GM21423 (cell line): ENCODE data around the gene ZNF646.

Experiments
- ATAC-seq: cut with Tn5 transposase; IDR thresholded peaks from one replicate; pipeline ENCODE4 v1.9.1; 2021; ENCODE audit warnings: mild to moderate bottlenecking, moderate library complexity; ENCODE audit not compliant: unreplicated experiment

ZNF646 gene

GRCh38 chr16:31108035-31108793 lies 34.0 kb downstream of the ZNF646 start, which contains the start of gene BCKDK:
TSS of gene BCKDK (plus strand) at chr16:31108386. CDS start at chr16:31109224, 838 bp downstream.
- ATAC-seq: peak; percentile 83

DNA sequence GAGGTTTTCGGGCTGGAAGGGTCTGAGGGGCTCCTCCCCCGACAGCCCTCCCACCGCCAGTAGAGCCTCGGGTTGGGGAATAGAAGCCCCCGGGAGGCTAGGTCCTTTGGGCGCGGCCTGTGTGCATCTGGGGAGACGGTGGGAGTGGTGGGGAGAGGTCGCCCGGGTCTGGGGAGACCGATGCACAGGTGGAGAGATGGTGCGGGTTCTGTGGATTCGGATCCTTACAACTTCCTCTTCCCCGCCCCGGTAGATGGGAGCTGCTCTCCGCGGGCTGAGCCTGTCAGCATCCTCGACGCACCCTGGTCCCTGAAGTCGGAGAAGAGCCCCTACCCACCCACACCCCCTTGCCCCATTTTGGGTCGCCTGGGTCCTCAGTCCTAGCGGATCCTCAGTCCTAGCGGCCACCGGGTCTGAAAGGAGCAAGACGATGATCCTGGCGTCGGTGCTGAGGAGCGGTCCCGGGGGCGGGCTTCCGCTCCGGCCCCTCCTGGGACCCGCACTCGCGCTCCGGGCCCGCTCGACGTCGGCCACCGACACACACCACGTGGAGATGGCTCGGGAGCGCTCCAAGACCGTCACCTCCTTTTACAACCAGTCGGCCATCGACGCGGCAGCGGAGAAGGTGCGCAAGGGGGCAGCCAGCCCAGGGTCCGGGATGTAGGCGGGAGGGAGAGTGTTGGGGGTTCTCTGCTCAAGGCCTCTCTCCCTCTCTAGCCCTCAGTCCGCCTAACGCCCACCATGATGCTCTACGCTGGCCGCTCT lies 34.8 kb downstream of the ZNF646 start:
- ATAC-seq: no peak

- ATAC-seq: no peak
These were observed 35.4 kb downstream of the ZNF646 start for GRCh38 chr16:31109622-31110021.

DNA sequence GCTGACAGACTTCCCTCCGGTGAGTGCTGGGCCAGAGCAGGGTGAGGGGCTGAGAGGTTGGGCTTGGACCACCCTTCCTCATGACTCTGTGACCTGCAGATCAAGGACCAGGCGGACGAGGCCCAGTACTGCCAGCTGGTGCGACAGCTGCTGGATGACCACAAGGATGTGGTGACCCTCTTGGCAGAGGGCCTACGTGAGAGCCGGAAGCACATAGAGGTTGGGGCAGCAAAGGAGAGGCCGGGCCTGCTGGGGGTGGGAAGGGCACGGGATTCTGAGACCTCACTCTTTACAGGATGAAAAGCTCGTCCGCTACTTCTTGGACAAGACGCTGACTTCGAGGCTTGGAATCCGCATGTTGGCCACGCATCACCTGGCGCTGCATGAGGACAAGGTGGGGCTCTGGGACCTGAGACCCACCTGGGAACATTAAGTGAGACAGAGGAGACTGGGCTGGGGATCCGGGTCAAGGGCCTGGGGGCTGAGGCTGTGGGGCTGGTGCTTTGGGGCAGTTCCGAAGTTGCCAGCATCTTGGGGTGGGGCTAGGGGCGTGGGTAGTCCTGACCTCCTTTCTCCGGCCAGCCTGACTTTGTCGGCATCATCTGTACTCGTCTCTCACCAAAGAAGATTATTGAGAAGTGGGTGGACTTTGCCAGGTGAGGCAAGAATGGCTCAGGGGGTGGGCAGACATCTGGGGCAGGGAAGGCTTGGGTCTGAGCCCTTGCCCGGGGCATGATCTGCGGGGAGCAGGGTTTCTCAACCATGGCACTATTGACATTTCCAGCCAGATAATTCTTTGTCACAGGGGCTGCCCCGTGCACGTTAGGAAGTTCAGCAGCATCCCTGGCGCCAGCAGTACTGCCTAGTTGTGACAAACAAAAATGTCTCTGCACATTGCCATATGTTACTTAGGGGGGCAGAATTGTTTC lies 36.1 kb downstream of the ZNF646 start:
- ATAC-seq: no peak

GRCh38 chr16:31111881-31112466 lies 37.8 kb downstream of the ZNF646 start:
- ATAC-seq: no peak

DNA sequence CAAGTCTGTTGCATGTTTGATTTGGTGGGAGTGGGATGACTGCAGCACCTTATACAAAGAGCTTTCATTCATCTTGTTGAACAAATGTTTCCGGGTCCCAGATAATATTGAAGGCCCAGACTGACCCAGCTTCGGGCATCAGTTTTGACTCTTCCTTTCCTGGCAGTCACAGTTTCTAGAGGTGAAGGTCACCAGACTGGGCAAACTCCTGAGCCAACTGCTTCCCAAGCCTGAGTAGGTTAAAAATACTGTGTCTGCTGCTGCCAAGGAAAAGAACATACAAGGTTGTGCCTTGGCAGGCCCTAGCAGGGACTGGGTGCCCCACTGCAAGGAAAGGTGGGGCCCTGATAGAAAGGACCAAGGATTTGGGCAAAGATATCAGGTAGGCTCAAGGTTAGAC lies 38.5 kb downstream of the ZNF646 start:
- no peak for ATAC-seq

DNA sequence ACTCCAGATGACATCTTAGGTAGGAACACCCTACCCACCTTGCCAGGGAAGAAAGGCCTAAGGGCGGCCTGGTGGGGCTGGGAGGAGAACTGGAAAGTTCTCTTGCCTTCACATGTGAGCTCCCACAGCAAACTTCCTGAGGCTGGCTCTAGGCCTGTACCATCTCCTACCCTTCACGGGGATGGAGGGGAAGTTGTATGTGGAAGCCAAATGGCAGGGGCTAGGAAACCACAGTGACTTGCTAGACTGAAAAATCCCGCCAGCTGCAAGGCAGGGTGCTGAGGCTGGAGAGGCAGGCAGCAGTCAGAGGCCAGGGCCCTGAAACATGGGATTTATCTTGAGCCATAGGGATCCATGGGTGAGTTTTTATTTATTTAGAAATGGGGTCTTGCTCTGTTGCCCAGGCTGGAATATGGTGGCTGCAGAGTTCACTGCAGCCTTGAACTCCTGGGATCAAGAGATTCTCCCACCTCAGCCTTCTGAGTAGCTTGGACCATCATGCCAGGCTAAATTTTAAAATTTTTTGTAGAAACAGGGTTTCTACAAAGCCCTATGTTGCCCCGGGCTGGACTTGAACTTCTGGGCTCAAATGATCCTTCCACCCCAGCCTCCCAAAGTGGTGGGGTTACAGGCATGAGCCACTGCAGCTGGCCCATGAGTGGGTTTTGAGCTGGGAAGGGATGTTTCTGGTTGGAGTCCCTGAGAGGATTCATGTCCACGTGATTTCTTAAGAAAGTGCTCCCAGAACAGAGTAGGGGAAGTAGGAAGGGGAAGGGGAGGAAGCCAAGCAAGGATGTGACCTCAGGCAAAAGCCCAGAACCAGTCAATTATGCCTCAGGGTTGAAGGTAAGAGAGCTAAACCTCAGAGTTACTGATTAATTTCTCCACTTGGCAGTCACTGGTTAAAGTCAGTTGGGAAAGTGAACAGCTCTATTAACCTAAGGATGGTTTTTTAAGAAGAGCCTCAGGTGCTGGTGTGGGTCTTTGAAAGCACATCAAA lies 39.2 kb downstream of the ZNF646 start:
- no peak for ATAC-seq

DNA sequence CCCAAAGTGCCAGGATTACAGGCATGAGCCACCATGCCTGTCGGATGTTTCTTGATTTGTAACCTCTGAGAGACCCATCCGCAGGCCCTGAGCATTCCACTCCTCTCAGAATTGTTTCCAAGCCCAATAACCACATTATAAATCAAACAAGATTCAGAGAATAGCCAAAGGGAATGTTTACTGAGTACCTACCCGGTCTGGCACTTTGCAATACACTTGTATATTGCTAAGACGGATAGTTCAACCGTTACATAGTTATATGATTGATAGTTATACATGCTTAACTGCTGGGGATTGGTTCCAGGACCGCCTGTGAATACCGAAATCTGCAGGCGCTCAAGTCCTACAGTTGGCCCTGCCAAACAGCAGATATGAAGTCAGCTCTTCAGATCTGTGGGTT lies 40.2 kb downstream of the ZNF646 start:
- ATAC-seq: no peak

GRCh38 chr16:31117384-31118222 lies 43.4 kb downstream of the ZNF646 start, which contains the start of gene KAT8:
TSS of gene KAT8 (plus strand) at chr16:31117664. CDS start at chr16:31117682, 18 bp downstream.
- ATAC-seq: peak; percentile 85

DNA sequence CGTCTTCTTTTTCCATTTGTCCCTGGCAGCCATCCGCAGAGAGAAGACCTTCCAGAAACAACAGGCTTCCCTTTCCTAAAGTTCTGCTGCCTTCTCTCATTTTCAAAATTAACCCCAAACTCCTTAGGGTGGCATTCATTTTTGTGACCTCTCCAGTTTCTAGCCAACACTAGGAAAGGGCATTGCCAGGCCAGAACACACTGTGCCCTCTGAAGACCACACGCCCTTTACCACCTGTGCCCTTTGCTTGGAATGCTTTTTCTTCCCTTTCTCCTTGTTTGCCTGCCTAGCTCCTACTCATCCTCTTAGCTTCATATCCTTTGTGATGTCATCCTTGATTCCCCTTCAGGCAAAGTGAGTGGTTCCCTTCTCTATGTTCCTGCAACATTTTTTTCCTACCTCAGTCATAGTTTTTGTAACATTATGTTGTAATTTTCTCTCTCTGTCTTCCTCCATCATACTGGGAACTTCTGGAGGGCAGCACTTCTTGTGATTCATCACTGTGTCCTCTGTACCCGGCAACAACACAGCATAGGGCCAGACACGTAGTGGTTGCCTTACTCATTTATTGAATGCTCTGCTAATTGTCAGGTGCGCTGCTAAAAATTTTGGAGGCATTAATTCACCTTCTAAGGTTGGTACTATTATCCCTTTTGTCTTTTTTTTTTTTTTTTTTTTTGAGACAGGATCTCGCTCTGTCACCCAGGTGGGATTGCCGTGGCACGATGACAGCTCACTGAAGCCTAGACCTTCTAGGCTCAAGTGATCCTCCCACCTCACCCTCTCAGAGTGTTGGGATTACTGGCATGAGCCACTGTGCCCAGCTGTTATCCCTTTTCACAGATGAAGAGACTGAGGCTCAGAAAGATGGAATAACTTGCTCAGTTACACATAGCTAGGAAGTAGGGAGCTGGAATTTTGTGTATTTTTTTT lies 44.3 kb downstream of the ZNF646 start:
- ATAC-seq: no peak

DNA sequence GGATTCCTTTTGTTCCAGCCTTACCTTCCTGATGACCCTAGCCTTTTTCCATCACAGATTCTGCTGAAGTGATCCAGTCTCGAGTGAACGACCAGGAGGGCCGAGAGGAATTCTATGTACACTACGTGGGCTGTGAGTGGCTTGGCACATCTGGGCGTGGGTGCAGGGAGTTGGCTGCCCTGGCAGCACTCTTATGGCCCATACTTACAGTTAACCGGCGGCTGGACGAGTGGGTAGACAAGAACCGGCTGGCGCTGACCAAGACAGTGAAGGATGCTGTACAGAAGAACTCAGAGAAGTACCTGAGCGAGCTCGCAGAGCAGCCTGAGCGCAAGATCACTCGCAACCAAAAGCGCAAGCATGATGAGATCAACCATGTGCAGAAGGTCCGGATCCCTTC lies 45.9 kb downstream of the ZNF646 start:
- no peak for ATAC-seq

DNA sequence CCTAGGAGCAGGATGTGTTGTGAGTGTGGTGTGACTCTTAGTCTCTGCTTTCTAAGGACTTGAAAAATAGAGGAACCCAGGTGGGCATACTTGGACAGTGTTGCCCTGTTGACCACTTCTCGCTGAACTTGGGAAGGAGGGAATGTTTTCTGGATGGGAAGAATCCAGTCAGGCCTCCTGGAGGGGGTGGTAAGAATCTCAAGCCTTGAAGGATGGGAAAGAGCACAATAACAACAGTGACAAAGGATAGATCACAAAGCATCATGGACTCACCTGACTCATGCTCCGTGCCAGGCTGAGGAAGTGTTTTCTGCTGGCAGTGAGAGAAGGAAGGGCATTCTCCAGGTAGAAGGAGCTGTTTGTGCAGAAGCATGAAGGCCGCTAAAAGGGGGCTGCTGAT lies 51.6 kb downstream of the ZNF646 start:
- ATAC-seq: no peak

GRCh38 chr16:31127182-31127581 lies 53.0 kb downstream of the ZNF646 start:
- no peak for ATAC-seq

- no peak for ATAC-seq
These were observed 54.7 kb downstream of the ZNF646 start for GRCh38 chr16:31128711-31129567.

- ATAC-seq: no peak
These were observed 55.5 kb downstream of the ZNF646 start for GRCh38 chr16:31129568-31130335.
